H9 (cell line): ENCODE data around the gene TLR3. TPM values are rescaled to one million over a fixed set of nuclear protein-coding genes. Genes with fewer than 3 reads are reported as not detected.

Experiments used
- DNase-seq: peaks from one replicate; pipeline ENCODE4 v3.0.0-alpha.2; 2017
- H2AFZ ChIP-seq: one replicate; pipeline ENCODE4 v1.6.1; 2013; ENCODE audit warnings: mild to moderate bottlenecking, low read length, control low read depth, moderate library complexity
- H2AK5ac ChIP-seq: 2 replicates; pipeline ENCODE4 v1.6.1; 2013; ENCODE audit warnings: low read length, control low read depth, mixed read lengths; ENCODE audit not compliant: insufficient read length
- H2BK120ac ChIP-seq: one replicate; pipeline ENCODE4 v1.6.1; 2013; ENCODE audit warnings: low read depth, mild to moderate bottlenecking, low read length, control low read depth, inconsistent platforms; ENCODE audit not compliant: poor library complexity, severe bottlenecking
- H2BK12ac ChIP-seq: 2 replicates; pipeline ENCODE4 v1.6.1; 2013; ENCODE audit warnings: low read length, control low read depth, mixed read lengths, low read depth; ENCODE audit not compliant: insufficient read length
- H2BK15ac ChIP-seq: 2 replicates; pipeline ENCODE4 v1.6.1; 2013; ENCODE audit warnings: low read depth, low read length, control low read depth
- H2BK20ac ChIP-seq: one replicate; pipeline ENCODE4 v1.6.1; 2013; ENCODE audit warnings: low read depth, mild to moderate bottlenecking, low read length, control low read depth, inconsistent platforms; ENCODE audit not compliant: poor library complexity, severe bottlenecking
- H2BK5ac ChIP-seq: 2 replicates; pipeline ENCODE4 v1.6.1; 2013; ENCODE audit warnings: low read length, control low read depth, mixed read lengths; ENCODE audit not compliant: insufficient read length
- H3K14ac ChIP-seq: 2 replicates; pipeline ENCODE4 v1.6.1; 2013; ENCODE audit warnings: low read length, control low read depth; ENCODE audit not compliant: insufficient read depth
- H3K18ac ChIP-seq: 2 replicates; pipeline ENCODE4 v1.6.1; 2013; ENCODE audit warnings: low read depth, mild to moderate bottlenecking, mixed read lengths, low read length, control low read depth; ENCODE audit not compliant: insufficient read length
- H3K23ac ChIP-seq: 2 replicates; pipeline ENCODE4 v1.6.1; 2013; ENCODE audit warnings: low read length, control low read depth, mixed read lengths, low read depth; ENCODE audit not compliant: insufficient read length
- H3K23me2 ChIP-seq: 2 replicates; pipeline ENCODE4 v1.6.1; 2013; ENCODE audit warnings: low read depth, mild to moderate bottlenecking, mixed read lengths, low read length, control low read depth; ENCODE audit not compliant: insufficient read length, poor library complexity, severe bottlenecking
- H3K27ac ChIP-seq: 2 replicates; pipeline ENCODE4 v1.5.1; 2013; ENCODE audit warnings: low read length, control low read depth, mixed read lengths, low read depth; ENCODE audit not compliant: insufficient read length
- H3K27me3 ChIP-seq: 2 replicates; pipeline ENCODE4 v1.6.1; 2013; ENCODE audit warnings: low read length, control low read depth, inconsistent platforms; ENCODE audit not compliant: insufficient read depth
- H3K4ac ChIP-seq: 2 replicates; pipeline ENCODE4 v1.6.1; 2013; ENCODE audit warnings: low read depth, mild to moderate bottlenecking, control low read depth, inconsistent platforms, low read length, moderate library complexity
- H3K4me1 ChIP-seq: 2 replicates; pipeline ENCODE4 v1.6.1; 2013; ENCODE audit warnings: low read length, control low read depth, inconsistent platforms; ENCODE audit not compliant: insufficient read depth
- H3K4me2 ChIP-seq: 2 replicates; pipeline ENCODE4 v1.6.1; 2013; ENCODE audit warnings: low read length, control low read depth, mixed read lengths; ENCODE audit not compliant: insufficient read length, insufficient read depth
- H3K56ac ChIP-seq: 2 replicates; pipeline ENCODE4 v1.6.1; 2013; ENCODE audit warnings: low read depth, mild to moderate bottlenecking, mixed read lengths, low read length, control low read depth; ENCODE audit not compliant: insufficient read length
- H3K79me1 ChIP-seq: 2 replicates; pipeline ENCODE4 v1.6.1; 2013; ENCODE audit warnings: low read depth, mild to moderate bottlenecking, moderate library complexity, low read length, control low read depth, inconsistent platforms; ENCODE audit not compliant: insufficient read depth, poor library complexity, severe bottlenecking
- H3K79me2 ChIP-seq: 2 replicates; pipeline ENCODE4 v1.6.1; 2013; ENCODE audit warnings: low read length, control low read depth, inconsistent platforms; ENCODE audit not compliant: insufficient read depth
- H3K9ac ChIP-seq: 2 replicates; pipeline ENCODE4 v1.6.1; 2013; ENCODE audit warnings: low read length, control low read depth, mixed read lengths; ENCODE audit not compliant: insufficient read length; ENCODE audit errors: extremely low read depth
- H3K9me3 ChIP-seq: one replicate; pipeline ENCODE4 v1.6.1; 2013; ENCODE audit warnings: low read depth, low read length, inconsistent platforms; ENCODE audit not compliant: control insufficient read depth
- H3T11ph ChIP-seq: one replicate; pipeline ENCODE4 v1.6.1; 2013; ENCODE audit warnings: mild to moderate bottlenecking, low read length, control low read depth, inconsistent platforms
- H4K20me1 ChIP-seq: one replicate; pipeline ENCODE4 v1.6.1; 2013; ENCODE audit not compliant: control insufficient read depth, insufficient read length, insufficient read depth
- H4K5ac ChIP-seq: 2 replicates; pipeline ENCODE4 v1.6.1; 2013; ENCODE audit warnings: low read depth, mild to moderate bottlenecking, mixed read lengths, low read length, control low read depth; ENCODE audit not compliant: insufficient read length
- H4K8ac ChIP-seq: replicated peaks from 2 replicates; pipeline ENCODE4 v1.6.1; 2013; ENCODE audit warnings: low read length, control low read depth, mixed read lengths, low read depth; ENCODE audit not compliant: insufficient read length
- H4K91ac ChIP-seq: 2 replicates; pipeline ENCODE4 v1.6.1; 2013; ENCODE audit warnings: low read depth, mild to moderate bottlenecking, moderate library complexity, mixed read lengths, low read length, control low read depth; ENCODE audit not compliant: insufficient read length
- H3K27ac Mint-ChIP-seq, 3 experiments: 2 replicates in 2 of 3; 3 replicates in 1 of 3; pipeline ENCODE4 v1.8.0; 2020 to 2021; ENCODE audit warnings: mixed read lengths in 3 of 3, mild to moderate bottlenecking in 1 of 3, moderate library complexity in 1 of 3
- H3K27me3 Mint-ChIP-seq: 2 replicates; pipeline ENCODE4 v1.8.0; 2021; ENCODE audit warnings: low read depth, mild to moderate bottlenecking, moderate library complexity, mixed read lengths
- H3K36me3 Mint-ChIP-seq, 3 experiments: 2 replicates in 2 of 3; 3 replicates in 1 of 3; pipeline ENCODE4 v1.8.0; 2020 to 2021; ENCODE audit warnings: low read depth in 3 of 3, mixed read lengths in 3 of 3; ENCODE audit not compliant: insufficient read depth in 1 of 3
- H3K4me1 Mint-ChIP-seq, 2 experiments: 2 replicates each; pipeline ENCODE4 v1.8.0; 2020; ENCODE audit warnings: mixed read lengths in 2 of 2
- H3K4me3 Mint-ChIP-seq, 2 experiments: 2 replicates in 1 of 2; 3 replicates in 1 of 2; pipeline ENCODE4 v1.8.0; 2020 to 2021; ENCODE audit warnings: mild to moderate bottlenecking in 2 of 2, mixed read lengths in 2 of 2, moderate library complexity in 1 of 2
- H3K9me3 Mint-ChIP-seq, 2 experiments: 2 replicates in 1 of 2; 3 replicates in 1 of 2; pipeline ENCODE4 v1.8.0; 2020; ENCODE audit warnings: mild to moderate bottlenecking in 2 of 2, mixed read lengths in 2 of 2, moderate library complexity in 1 of 2
- CTCF ChIP-seq: fragments of 200-600 bp; sonication (generic); conservative IDR thresholded peaks from 3 replicates; pipeline ENCODE4 v1.8.0; 2021; ENCODE audit warnings: antibody characterized with exemption, mild to moderate bottlenecking
- total RNA-seq: library from RNA; stranded (reverse); gene quantifications from 2 replicates; pipeline ENCODE4 v1.2.1, GENCODE V29; 2021

TLR3 gene
- total RNA-seq, 1 experiment from 2014 or later = 0.92 TPM

DNA sequence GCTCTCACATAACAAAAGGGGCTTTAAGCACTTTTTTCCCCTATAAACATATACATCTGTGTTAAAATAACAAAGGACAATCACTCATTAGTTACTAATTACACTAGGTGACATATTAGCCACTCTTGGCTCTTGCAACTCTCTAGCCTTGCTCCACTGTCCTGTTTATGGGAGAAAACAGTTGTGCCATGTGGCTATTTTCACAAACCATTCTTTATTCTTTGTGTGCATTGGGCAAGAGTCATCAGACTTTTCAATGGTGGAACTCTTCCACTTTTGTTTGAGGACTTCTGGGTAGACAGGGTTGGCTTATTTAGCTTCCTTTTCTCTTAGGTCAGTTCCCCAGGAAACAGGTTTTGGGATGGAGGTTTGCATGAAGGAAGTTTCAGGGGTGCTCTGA is 19.6 kb downstream of the TLR3 start:
- H3K9me3 Mint-ChIP-seq = peaks cover 3 to 5% of the 10 kb centered on the region in 2 experiments; a peak in 3 of 5 replicates
- no peak overlapping the region for H3K14ac ChIP-seq
- no peaks in the 10 kb centered on the region for H3K79me1 ChIP-seq
- H3K18ac ChIP-seq = no peak overlapping the region
- no peak for DNase-seq
- no peak overlapping the region for H2BK12ac ChIP-seq
- no peak overlapping the region for H2BK20ac ChIP-seq
- H3K4ac ChIP-seq = no peak overlapping the region
- no peaks in the 10 kb centered on the region for H3K9me3 ChIP-seq
- H2BK5ac ChIP-seq = no peak overlapping the region
- no peak overlapping the region for H2AFZ ChIP-seq
- no peak overlapping the region for H2BK15ac ChIP-seq
- H3T11ph ChIP-seq = no peak overlapping the region
- no peak overlapping the region for H4K8ac ChIP-seq
- H3K79me2 ChIP-seq = no peaks in the 10 kb centered on the region
- no peaks in the 10 kb centered on the region; the same call in none of the 2 replicates for H3K27me3 Mint-ChIP-seq
- no peaks in the 10 kb centered on the region for H3K27me3 ChIP-seq
- H4K5ac ChIP-seq = no peak overlapping the region
- no peaks in the 10 kb centered on the region; a peak in 1 of 7 replicates for H3K36me3 Mint-ChIP-seq
- TF ChIP-seq CTCF = no peak
- H2AK5ac ChIP-seq = no peak overlapping the region
- no peak overlapping the region for H3K27ac ChIP-seq
- no peak overlapping the region for H4K91ac ChIP-seq
- no peaks in the 10 kb centered on the region for H3K4me1 ChIP-seq
- H3K4me1 Mint-ChIP-seq = peaks cover 8 to 10% of the 10 kb centered on the region in 2 experiments; a peak in 3 of 4 replicates
- H3K23ac ChIP-seq = no peak overlapping the region
- no peak overlapping the region for H3K4me2 ChIP-seq
- H2BK120ac ChIP-seq = no peak overlapping the region
- no peak overlapping the region for H3K4me3 Mint-ChIP-seq
- H3K23me2 ChIP-seq = no peaks in the 10 kb centered on the region
- no peaks in the 10 kb centered on the region for H4K20me1 ChIP-seq
- H3K9ac ChIP-seq = no peak overlapping the region
- H3K27ac Mint-ChIP-seq = no peak overlapping the region
- H3K56ac ChIP-seq = no peak overlapping the region
